Measurements from ENCODE around the gene HIVEP2. TPM values are rescaled to one million over a fixed set of nuclear protein-coding genes. Genes with fewer than 3 reads are reported as not detected.

The HIVEP2 gene
- polyA plus RNA-seq, 2 of the 4 experiments (the other 2 are of a cell fraction), result 2.2 to 2.6 TPM

DNA sequence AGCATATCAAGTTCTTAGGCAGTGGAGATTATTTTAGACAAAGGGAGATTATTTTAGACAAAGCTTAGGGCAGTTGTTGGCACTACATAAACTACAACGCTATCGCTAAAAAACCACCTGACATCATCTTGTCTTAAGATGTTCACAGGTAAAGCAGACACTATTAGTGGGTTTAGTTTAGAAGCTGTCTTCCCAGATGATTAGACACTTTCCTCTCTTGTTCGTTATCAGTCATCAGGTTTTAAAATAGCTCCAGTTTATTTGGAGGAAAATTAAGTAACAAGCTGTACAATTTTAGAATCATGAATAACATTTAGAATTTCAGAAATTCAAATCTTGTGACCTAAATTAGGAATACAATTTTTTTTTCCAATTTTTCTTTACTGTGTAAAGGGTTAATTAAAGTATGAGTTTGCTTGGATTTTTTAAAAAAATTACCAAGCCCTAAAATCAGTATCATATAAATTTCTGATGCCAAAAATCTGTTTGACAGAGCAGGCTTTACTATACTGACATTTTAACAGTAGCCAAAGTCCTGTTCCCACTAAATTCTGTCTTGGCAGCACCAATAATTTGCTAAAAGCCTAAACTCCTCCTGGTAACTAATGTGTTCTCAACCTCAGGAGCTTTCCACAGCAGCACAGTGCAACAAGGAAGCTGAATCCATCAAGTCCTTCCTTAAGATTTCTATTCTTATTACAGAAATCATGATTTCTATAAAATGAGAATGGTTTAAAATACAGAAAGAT is 109.0 kb downstream of the HIVEP2 start:
- FAIRE-seq (no peak), DNase-seq (ENCODE audit: low read depth in 1 of 2, low spot score in 1 of 2) (no peak), ATAC-seq (no peak)
- POLR2A ChIA-PET, result no interaction called here
- no peak overlapping the region for H3K27ac ChIP-seq
- H3K9me3 ChIP-seq, result no peaks in the 10 kb centered on the region
- H3K4me1 ChIP-seq, result peaks cover 46% of the 10 kb centered on the region
- TF ChIP-seq PHF8 (IDR thresholded peaks at IDR 0.05; ENCODE audit: borderline replicate concordance, low read depth) (no peak), BCL3 (IDR thresholded peaks at IDR 0.05) (no peak), RNF2 (IDR thresholded peaks at IDR 0.05; ENCODE audit: borderline replicate concordance, low read depth) (no peak), KDM5A (IDR thresholded peaks at IDR 0.05) (no peak), ZC3H11A (IDR thresholded peaks at IDR 0.05) (no peak), HES2 (IDR thresholded peaks at IDR 0.05) (no peak), EHF (CRISPR knock-in tag; IDR thresholded peaks at IDR 0.05) (no peak), ZNF302 (CRISPR knock-in tag; IDR thresholded peaks at IDR 0.05) (no peak)
- TF ChIP-seq, protein P1, sequence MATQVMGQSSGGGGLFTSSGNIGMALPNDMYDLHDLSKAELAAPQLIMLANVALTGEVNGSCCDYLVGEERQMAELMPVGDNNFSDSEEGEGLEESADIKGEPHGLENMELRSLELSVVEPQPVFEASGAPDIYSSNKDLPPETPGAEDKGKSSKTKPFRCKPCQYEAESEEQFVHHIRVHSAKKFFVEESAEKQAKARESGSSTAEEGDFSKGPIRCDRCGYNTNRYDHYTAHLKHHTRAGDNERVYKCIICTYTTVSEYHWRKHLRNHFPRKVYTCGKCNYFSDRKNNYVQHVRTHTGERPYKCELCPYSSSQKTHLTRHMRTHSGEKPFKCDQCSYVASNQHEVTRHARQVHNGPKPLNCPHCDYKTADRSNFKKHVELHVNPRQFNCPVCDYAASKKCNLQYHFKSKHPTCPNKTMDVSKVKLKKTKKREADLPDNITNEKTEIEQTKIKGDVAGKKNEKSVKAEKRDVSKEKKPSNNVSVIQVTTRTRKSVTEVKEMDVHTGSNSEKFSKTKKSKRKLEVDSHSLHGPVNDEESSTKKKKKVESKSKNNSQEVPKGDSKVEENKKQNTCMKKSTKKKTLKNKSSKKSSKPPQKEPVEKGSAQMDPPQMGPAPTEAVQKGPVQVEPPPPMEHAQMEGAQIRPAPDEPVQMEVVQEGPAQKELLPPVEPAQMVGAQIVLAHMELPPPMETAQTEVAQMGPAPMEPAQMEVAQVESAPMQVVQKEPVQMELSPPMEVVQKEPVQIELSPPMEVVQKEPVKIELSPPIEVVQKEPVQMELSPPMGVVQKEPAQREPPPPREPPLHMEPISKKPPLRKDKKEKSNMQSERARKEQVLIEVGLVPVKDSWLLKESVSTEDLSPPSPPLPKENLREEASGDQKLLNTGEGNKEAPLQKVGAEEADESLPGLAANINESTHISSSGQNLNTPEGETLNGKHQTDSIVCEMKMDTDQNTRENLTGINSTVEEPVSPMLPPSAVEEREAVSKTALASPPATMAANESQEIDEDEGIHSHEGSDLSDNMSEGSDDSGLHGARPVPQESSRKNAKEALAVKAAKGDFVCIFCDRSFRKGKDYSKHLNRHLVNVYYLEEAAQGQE (IDR thresholded peaks at IDR 0.05), result no peak
- TF ChIP-seq, protein P2, sequence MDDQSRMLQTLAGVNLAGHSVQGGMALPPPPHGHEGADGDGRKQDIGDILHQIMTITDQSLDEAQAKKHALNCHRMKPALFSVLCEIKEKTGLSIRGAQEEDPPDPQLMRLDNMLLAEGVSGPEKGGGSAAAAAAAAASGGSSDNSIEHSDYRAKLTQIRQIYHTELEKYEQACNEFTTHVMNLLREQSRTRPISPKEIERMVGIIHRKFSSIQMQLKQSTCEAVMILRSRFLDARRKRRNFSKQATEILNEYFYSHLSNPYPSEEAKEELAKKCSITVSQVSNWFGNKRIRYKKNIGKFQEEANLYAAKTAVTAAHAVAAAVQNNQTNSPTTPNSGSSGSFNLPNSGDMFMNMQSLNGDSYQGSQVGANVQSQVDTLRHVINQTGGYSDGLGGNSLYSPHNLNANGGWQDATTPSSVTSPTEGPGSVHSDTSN (IDR thresholded peaks at IDR 0.05), result no peak
- CTCF ChIA-PET, result interaction anchor here (0.7 to 0.9 kb wide), 2 partner anchors 65 to 142 kb away, joined by 3 read pairs; no protein-coding TSS in a partner anchor
- WGBS (ENCODE audit: missing lambda C conversion rate), result 95% methylated on average over 3 of the region's 3 CpGs
- H3K4me2 ChIP-seq, result no peak overlapping the region
- H3K4me3 ChIP-seq, result no peak overlapping the region

DNA sequence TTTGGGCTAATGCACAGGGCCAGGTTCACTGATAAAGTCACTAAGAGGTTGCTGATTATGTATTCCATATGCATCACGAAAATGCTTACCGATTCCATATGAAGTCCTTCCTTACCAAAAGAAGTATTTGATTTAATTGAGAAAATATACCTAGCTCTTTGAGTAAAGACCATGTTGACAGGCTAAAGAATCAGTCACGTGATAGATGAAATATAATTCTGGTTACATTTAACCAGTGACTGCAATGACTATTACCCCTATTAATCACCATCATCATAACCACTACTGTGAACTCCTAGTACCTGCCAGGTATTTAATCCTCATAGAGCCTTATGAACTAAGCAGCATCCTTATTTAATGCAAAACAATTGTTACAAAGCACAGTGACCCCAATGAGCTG is 110.1 kb downstream of the HIVEP2 start:
- H3K9me3 ChIP-seq, result no peaks in the 10 kb centered on the region
- ATAC-seq (no peak), FAIRE-seq (no peak), DNase-seq (ENCODE audit: low read depth in 1 of 2, low spot score in 1 of 2) (no peak)
- POLR2A ChIA-PET, result no interaction called here
- H3K4me1 ChIP-seq, result peaks cover 45% of the 10 kb centered on the region
- no peak overlapping the region for H3K4me2 ChIP-seq
- no peak overlapping the region for H3K27ac ChIP-seq
- 88% methylated on average over 3 of the region's 3 CpGs for WGBS (ENCODE audit: missing lambda C conversion rate)
- TF ChIP-seq EP300 (IDR thresholded peaks at IDR 0.05) (no peak), NFE2L2 (conservative IDR thresholded peaks at IDR 0.05; ENCODE audit: low read length) (no peak), CEBPB (IDR thresholded peaks at IDR 0.05) (no peak), HEYL (CRISPR knock-in tag; IDR thresholded peaks at IDR 0.05) (no peak), ZFP36 (IDR thresholded peaks at IDR 0.05; ENCODE audit: borderline replicate concordance, partially characterized antibody) (no peak), CBX2 (IDR thresholded peaks at IDR 0.05; ENCODE audit: borderline replicate concordance, low read depth) (no peak), JUN (IDR thresholded peaks at IDR 0.05) (no peak), JUNB (IDR thresholded peaks at IDR 0.05) (no peak), CHD2 (IDR thresholded peaks at IDR 0.05; ENCODE audit: low read length, partially characterized antibody) (no peak)
- no peak overlapping the region for H3K4me3 ChIP-seq
- CTCF ChIA-PET, result no interaction called here
